Stimulated activated CD8-positive, alpha-beta memory T cell treated with anti-CD3 and anti-CD28 coated beads, Interleukin-4, amount 100 ng/mL, for 48 hours (primary cell): ENCODE data around the gene SWSAP1.

Experiments used
- DNase-seq: peaks from one replicate; pipeline ENCODE4 v3.0.0-alpha.2; 2020

SWSAP1 gene

GRCh38 chr19:11355160-11356073 is 19.0 kb upstream of the SWSAP1 start, which contains the start of gene PLPPR2:
TSS of gene PLPPR2 (plus strand) at chr19:11355432. CDS start at chr19:11357674, 2,242 bp downstream.
- peak; percentile 93 for DNase-seq

DNA sequence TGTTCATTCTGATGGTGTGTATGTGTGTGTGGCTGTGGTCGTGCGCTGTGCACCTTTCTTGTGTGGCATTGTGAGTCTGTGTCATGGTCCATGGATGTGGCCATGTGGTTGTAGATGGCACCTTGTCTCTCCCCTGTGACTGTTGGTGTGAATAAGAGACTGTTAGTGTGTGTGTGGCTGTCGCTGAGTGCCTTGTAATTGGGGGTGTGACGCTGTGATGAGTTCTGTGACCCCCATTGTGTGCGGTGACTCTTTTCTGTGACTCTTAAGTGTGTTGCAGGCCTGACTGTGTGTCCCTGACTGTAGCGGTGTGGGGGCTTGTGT is 18.4 kb upstream of the SWSAP1 start:
- no peak for DNase-seq

- DNase-seq = no peak
Observed at GRCh38 chr19:11356676-11357550, 17.6 kb upstream of the SWSAP1 start.

DNA sequence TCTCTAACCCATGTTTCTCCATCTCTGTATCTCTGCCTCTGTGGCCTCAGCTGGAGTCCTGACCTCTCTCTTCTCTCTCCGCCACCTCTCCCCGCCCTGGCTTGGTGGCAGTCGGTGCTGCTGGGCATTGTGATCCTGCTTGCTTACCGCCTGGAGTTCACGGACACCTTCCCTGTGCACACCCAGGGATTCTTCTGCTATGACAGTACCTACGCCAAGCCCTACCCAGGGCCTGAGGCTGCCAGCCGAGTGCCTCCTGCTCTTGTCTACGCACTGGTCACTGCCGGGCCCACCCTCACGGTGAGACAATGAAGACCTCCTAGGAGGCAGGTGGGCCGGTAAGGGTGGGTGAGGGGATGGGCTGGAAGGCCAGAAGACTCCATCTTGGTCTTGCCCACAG is 15.0 kb upstream of the SWSAP1 start:
- no peak for DNase-seq

GRCh38 chr19:11361037-11361770 is 13.3 kb upstream of the SWSAP1 start:
- peak; percentile 62 for DNase-seq

- DNase-seq = no peak
Observed at GRCh38 chr19:11361771-11362731, 12.4 kb upstream of the SWSAP1 start.

DNA sequence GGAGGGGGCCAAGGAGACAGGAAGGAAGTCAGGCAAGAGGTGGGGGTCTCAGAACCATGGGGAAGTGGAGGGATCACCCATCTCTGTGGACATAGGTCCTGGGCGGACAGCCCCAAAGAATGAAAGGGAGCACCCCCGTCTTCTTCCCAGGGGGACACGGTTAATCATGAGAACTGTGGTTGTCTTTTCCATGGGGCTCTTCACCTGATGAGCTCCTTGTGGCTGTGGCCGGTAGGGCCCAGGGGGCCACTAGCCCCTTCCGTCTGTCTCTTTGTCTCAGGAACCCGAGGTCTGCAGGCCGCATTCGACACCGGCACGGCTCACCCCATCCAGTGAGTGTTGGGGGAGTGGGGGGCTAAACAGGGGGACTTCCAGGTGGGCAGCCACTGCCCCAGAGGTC is 10.6 kb upstream of the SWSAP1 start:
- DNase-seq = no peak

DNA sequence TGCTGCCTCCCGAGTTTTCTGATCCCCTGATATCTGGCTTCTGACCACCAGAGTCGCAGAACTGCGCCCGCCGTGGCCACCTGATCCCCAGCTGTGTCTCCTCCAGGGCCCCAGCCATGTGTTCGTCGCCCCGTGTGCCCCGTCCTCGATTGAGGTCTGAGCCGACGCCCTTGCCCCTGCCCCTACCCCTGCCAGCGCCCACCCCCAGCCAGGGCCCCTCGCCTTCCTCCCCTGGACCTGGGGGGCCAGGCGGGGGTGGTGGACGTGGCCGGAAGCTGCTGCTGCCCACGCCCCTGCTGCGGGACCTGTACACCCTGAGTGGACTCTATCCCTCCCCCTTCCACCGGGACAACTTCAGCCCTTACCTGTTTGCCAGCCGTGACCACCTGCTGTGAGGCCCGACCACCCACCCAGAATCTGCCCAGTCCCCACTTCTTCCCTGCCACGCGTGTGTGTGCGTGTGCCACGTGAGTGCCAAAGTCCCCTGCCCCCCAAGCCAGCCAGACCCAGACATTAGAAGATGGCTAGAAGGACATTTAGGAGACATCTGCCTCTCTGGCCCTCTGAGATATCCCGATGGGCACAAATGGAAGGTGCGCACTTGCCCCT is 10.1 kb upstream of the SWSAP1 start:
- DNase-seq = no peak

GRCh38 chr19:11364935-11365334 is 9.5 kb upstream of the SWSAP1 start:
- DNase-seq = no peak

- no peak for DNase-seq
Observed at GRCh38 chr19:11365557-11366117, 8.8 kb upstream of the SWSAP1 start.

GRCh38 chr19:11367528-11367927 is 6.9 kb upstream of the SWSAP1 start:
- no peak for DNase-seq

DNA sequence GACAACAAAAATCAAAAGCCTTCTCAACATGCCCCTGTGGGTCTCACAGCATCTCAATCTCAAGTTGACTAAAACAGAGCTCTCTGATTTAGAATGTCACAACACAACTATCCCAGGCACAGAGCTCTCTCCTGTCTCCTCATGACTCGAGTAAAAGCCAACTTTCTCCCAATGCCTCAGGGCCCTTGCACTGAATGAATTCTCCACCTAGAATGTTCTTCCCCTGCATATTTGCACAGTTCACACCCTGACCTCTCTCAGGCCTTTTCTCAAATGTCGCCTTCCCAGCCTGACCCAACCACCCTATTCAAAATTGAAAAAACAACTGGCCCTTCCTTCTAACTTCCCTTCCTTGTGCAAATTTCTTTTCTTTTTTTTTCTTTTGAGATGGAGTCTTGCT is 3.7 kb upstream of the SWSAP1 start:
- no peak for DNase-seq

GRCh38 chr19:11373166-11373884 is 1.1 kb upstream of the SWSAP1 start:
- DNase-seq = no peak

DNA sequence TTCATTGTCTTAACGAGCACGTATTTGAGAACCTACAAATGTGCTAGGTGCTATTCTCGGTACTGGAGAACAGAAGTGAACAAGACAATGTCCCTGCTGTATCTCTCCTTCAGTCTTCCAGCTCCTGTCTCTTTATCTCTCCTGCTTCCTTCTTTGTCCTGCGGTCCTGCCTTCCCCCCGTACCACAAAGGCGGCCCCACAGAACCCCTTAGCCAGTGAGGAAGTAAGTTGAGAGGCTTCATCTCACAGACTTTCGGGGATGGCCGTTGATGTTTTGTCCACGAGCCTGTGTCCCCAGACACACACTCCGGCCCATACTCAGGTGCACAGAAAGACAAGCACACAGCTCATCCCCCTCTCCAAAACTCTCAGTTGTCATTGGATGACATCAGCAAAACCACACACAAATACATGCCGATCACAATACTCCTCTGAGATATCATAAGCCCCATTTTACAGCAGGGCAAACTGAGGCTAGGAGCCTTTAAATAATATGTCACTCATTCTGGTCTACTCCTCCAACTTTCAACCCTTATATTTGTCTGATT is 507 bp upstream of the SWSAP1 start:
- no peak for DNase-seq

DNA sequence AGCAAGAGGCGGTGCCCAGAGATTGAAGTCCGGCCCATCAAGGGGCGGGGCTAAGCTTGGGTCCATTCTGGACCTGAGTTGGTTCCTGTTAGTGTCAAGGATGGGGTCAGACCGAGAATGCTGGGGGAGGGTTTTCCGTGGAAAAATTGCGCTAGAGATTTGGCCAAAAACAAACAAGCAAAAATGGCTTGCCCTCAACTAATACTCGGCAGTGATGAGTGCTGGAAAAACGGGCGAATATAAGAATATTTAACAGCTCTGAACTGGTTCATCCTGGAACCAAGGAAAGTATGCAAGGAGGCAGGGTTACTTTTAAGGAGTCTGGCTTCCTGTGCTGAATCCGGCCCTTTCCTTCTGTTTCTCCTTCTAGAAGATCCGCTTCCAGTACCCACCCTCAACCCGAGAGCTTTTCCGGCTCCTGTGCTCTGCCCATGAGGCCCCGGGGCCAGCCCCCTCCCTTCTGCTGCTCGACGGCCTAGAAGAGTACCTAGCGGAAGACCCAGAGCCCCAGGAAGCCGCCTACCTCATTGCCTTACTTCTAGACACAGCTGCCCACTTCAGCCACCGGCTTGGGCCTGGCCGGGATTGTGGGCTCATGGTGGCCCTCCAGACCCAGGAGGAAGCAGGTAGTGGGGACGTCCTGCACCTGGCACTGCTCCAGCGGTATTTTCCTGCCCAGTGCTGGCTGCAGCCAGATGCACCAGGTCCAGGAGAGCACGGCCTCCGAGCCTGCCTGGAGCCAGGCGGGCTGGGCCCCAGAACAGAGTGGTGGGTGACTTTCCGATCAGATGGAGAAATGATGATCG is 880 bp downstream of the SWSAP1 start:
- peak; percentile 77 for DNase-seq

GRCh38 chr19:11377237-11377636 is 2.8 kb downstream of the SWSAP1 start:
- DNase-seq = no peak

DNA sequence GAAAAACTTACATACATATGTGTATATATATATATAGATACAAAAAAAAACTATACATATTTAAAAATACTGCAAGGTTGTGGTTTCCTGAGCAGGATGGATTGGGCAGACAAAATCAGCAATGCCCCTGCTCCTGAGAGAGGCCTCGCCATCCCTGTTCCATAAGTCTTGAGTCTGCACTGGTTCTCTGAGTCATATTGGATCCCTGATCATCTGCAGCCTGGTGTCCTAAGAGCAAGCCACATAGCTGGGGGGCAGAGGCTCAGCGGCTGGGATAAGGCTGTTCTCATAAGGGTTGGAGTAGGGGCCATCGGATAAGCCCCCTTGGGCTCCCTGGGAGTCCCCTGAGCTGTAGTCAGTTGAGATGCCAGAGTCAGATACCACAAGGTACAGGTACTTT is 3.3 kb downstream of the SWSAP1 start:
- no peak for DNase-seq

GRCh38 chr19:11378319-11379189 is 4.1 kb downstream of the SWSAP1 start:
- peak; percentile 53 for DNase-seq
